Upper lobe of left lung (tissue), 6 donors: ENCODE measurements around the gene DNAAF6. TPM values are rescaled to one million over a fixed set of nuclear protein-coding genes. Genes with fewer than 3 reads are reported as not detected.
"Not testable (repeated sequence)": the region's sequence is repeated elsewhere in the genome, so short reads cannot be mapped to it uniquely, and the experiment has no call there.

ENCODE experiments used
- ATAC-seq, 2 donors: fragments of 200-7000 bp; cut with Tn5 transposase; one replicate each; pipeline ENCODE4 v1.9.1; 2022; ENCODE audit warnings: mild to moderate bottlenecking in 2 of 2, moderate library complexity in 2 of 2; ENCODE audit not compliant: low FRiP score in 2 of 2
- DNase-seq, 2 donors: peaks; one replicate each; pipeline ENCODE4 v3.0.0-alpha.2; 2019 to 2020
- H3K27ac ChIP-seq, 4 donors: fragments of 200-600 bp; sonication (generic); one replicate each; pipeline ENCODE4 v1.5.1; 2016 to 2019
- H3K27me3 ChIP-seq, 4 donors: fragments of 200-600 bp; sonication (generic); one replicate each; pipeline ENCODE4 v1.5.1; 2017 to 2019
- H3K36me3 ChIP-seq, 4 donors: fragments of 200-600 bp; sonication (generic); one replicate each; pipeline ENCODE4 v1.5.1; 2016 to 2019
- H3K4me1 ChIP-seq, 4 donors: fragments of 200-600 bp; sonication (generic); one replicate each; pipeline ENCODE4 v1.5.1; 2018 to 2019
- H3K4me3 ChIP-seq, 4 donors: fragments of 200-600 bp; sonication (generic); one replicate each; pipeline ENCODE4 v1.5.1; 2017 to 2019; ENCODE audit warnings: mild to moderate bottlenecking in 2 of 4, moderate library complexity in 1 of 4
- H3K9me3 ChIP-seq, 4 donors: fragments of 200-600 bp; sonication (generic); one replicate each; pipeline ENCODE4 v1.5.1; 2018 to 2019
- CTCF ChIP-seq, 6 experiments: fragments of 450-650 bp in 4 of 6; fragments of 200-600 bp in 2 of 6; sonication (generic) in 2 of 6; IDR thresholded peaks; one replicate each; pipeline ENCODE4 v1.5.1; 2016 to 2019; ENCODE audit warnings: antibody characterized with exemption in 6 of 6
- EP300 ChIP-seq, 4 donors: sonication (generic); formaldehyde crosslinking; IDR thresholded peaks; one replicate each; pipeline ENCODE4 v1.5.1; 2017; ENCODE audit warnings: antibody characterized with exemption in 4 of 4, control low read depth in 2 of 4
- POLR2A ChIP-seq, 4 donors: fragments of 450-650 bp; IDR thresholded peaks; one replicate each; pipeline ENCODE4 v1.5.1; 2016 to 2017; ENCODE audit warnings: antibody characterized with exemption in 4 of 4, mild to moderate bottlenecking in 2 of 4
- POLR2AphosphoS5 ChIP-seq, 2 donors: sonication (generic); formaldehyde crosslinking; IDR thresholded peaks; one replicate each; pipeline ENCODE4 v1.5.1; 2017; ENCODE audit warnings: antibody characterized with exemption in 2 of 2
- WGBS, 2 donors: methylation state at CpG; one replicate each; pipeline ENCODE4 v1.1.5; 2017 to 2018; 5-methylcytosine and 5-hydroxymethylcytosine counted together
- total RNA-seq, 6 donors: library from RNA; depleted of rRNA in 4 of 6; stranded (reverse); fragments of >200 nt in 4 of 6; gene quantifications; one replicate each; pipeline versions ENCODE4 v1.1.0 to v1.2.1, GENCODE V29; 2016 to 2021
- donor health status: DM: no; HTN: no; CAD: no; lungs with moderate emphysema.
- donor health status: DM: no; HTN: yes; CAD: no; lungs with severe emphysema.

DNAAF6 gene
- total RNA-seq, 6 donors from 2014 or later: 0.54 to 2.9 (median 0.61) TPM; not detected in 3

GRCh38 chrX:107171369-107172102 lies 34.9 kb upstream of the DNAAF6 start:
- Histone ChIP-seq H3K36me3 (no peaks in the 10 kb centered on the region), H3K4me1 (no peaks in the 10 kb centered on the region), H3K27me3 (no peaks in the 10 kb centered on the region), H3K27ac (no peak overlapping the region), H3K9me3 (no peaks in the 10 kb centered on the region), H3K4me3 (no peak overlapping the region)
- ATAC-seq (no peak), DNase-seq (no peak)
- no peak for TF ChIP-seq POLR2A (IDR thresholded peaks at IDR 0.05)
- no peak for TF ChIP-seq POLR2AphosphoS5 (IDR thresholded peaks at IDR 0.05)
- TF ChIP-seq CTCF (IDR thresholded peaks at IDR 0.05): no peak
- no peak for TF ChIP-seq EP300 (IDR thresholded peaks at IDR 0.05)

GRCh38 chrX:107197319-107197718 lies 9.1 kb upstream of the DNAAF6 start:
- TF ChIP-seq POLR2AphosphoS5 (IDR thresholded peaks at IDR 0.05): no peak
- no peak for TF ChIP-seq CTCF (IDR thresholded peaks at IDR 0.05)
- no peak for TF ChIP-seq POLR2A (IDR thresholded peaks at IDR 0.05)
- no peak for TF ChIP-seq EP300 (IDR thresholded peaks at IDR 0.05)
- Histone ChIP-seq H3K4me1 (no peaks in the 10 kb centered on the region), H3K36me3 (no peaks in the 10 kb centered on the region), H3K4me3 (no peak overlapping the region), H3K27me3 (no peaks in the 10 kb centered on the region), H3K9me3 (no peaks in the 10 kb centered on the region), H3K27ac (no peak overlapping the region)
- WGBS, 2 donors: 85 to 88% methylated on average over 1 of the region's 1 CpG
- ATAC-seq: no peak
- no peak for DNase-seq

- H3K27ac ChIP-seq, H3K9me3 ChIP-seq: not testable (repeated sequence)
- WGBS, 2 donors: 88 to 89% methylated on average over 6 of the region's 6 CpGs
These were observed 8.3 kb upstream of the DNAAF6 start for GRCh38 chrX:107198074-107198473.

GRCh38 chrX:107199491-107199890 lies 6.9 kb upstream of the DNAAF6 start:
- no peaks in the 10 kb centered on the region for H3K27me3 ChIP-seq
- ATAC-seq: no peak
- H3K9me3 ChIP-seq: no peaks in the 10 kb centered on the region
- H3K36me3 ChIP-seq: no peaks in the 10 kb centered on the region
- H3K27ac ChIP-seq: no peak overlapping the region
- no peak overlapping the region for H3K4me3 ChIP-seq
- WGBS, 2 donors: 72 to 80% methylated on average over 3 of the region's 3 CpGs
- TF ChIP-seq EP300 (IDR thresholded peaks at IDR 0.05) (no peak), POLR2AphosphoS5 (IDR thresholded peaks at IDR 0.05) (no peak), POLR2A (IDR thresholded peaks at IDR 0.05) (no peak), CTCF (IDR thresholded peaks at IDR 0.05) (no peak)
- DNase-seq: no peak
- H3K4me1 ChIP-seq: no peaks in the 10 kb centered on the region

More at GRCh38 chrX:107198074-107198473, 8.3 kb upstream of the DNAAF6 start:
- not testable (repeated sequence) for DNase-seq, ATAC-seq, H3K4me3 ChIP-seq, H3K27me3 ChIP-seq, H3K4me1 ChIP-seq, H3K36me3 ChIP-seq

GRCh38 chrX:107204068-107204605 lies 2.3 kb upstream of the DNAAF6 start:
- no peak for DNase-seq
- H3K36me3 ChIP-seq: no peaks in the 10 kb centered on the region
- no peak overlapping the region for H3K27ac ChIP-seq
- H3K4me3 ChIP-seq: no peak overlapping the region
- H3K4me1 ChIP-seq: peaks cover 0 to 8% (median 0%) of the 10 kb centered on the region in 4 donors
- H3K27me3 ChIP-seq: no peaks in the 10 kb centered on the region
- H3K9me3 ChIP-seq: no peaks in the 10 kb centered on the region
- TF ChIP-seq CTCF (IDR thresholded peaks at IDR 0.05) (no peak), EP300 (IDR thresholded peaks at IDR 0.05) (no peak), POLR2AphosphoS5 (IDR thresholded peaks at IDR 0.05) (no peak), POLR2A (IDR thresholded peaks at IDR 0.05) (no peak)
- 81 to 86% methylated on average over 6 of the region's 6 CpGs for WGBS, 2 donors
- no peak for ATAC-seq
